Measurements from ENCODE around the gene TBC1D3C.
"Not testable (repeated sequence)": the region's sequence is repeated elsewhere in the genome, so short reads cannot be mapped to it uniquely, and the experiment has no call there.

The TBC1D3C gene

GRCh38 chr17:38068534-38068933 lies at the start of gene TBC1D3C:
Gene TBC1D3C (minus strand): TSS chr17:38068634. CDS start chr17:38067066, 1,568 bp downstream.
- not testable (repeated sequence) for DNase-seq

- DNase-seq = not testable (repeated sequence)
Measured at GRCh38 chr17:38099262-38099661, 30.8 kb upstream of the TBC1D3C start.

- DNase-seq = not testable (repeated sequence)
Measured at GRCh38 chr17:38094059-38094694, 25.7 kb upstream of the TBC1D3C start.

GRCh38 chr17:38088120-38088519 lies 19.7 kb upstream of the TBC1D3C start:
- not testable (repeated sequence) for DNase-seq

GRCh38 chr17:38087344-38087743 lies 18.9 kb upstream of the TBC1D3C start:
- DNase-seq = not testable (repeated sequence)

Data from CD4-positive, alpha-beta T cell treated with Interleukin-4 for 1 hour (primary cell).